BLaER1 treated with 17β-estradiol and CSF1 and Interleukin-3, amounts not matched to agents 10 nM and 100 nM (cell line): ENCODE measurements around the gene PRRC2C.

ENCODE experiments used
- H3K27ac ChIP-seq, 11 experiments: shearing (Covaris generic); formaldehyde crosslinking; 2 replicates each; pipeline ENCODE4 v1.8.1; 2022
- H3K27me3 ChIP-seq, 11 experiments: shearing (Covaris generic); formaldehyde crosslinking; 2 replicates each; pipeline ENCODE4 v1.8.1; 2022
- H3K36me3 ChIP-seq, 11 experiments: shearing (Covaris generic); formaldehyde crosslinking; 2 replicates each; pipeline ENCODE4 v1.8.1; 2022
- H3K4me1 ChIP-seq, 10 experiments: shearing (Covaris generic); formaldehyde crosslinking; 2 replicates each; pipeline ENCODE4 v1.8.1; 2022
- H3K4me2 ChIP-seq, 11 experiments: shearing (Covaris generic); formaldehyde crosslinking; 2 replicates each; pipeline ENCODE4 v1.8.1; 2022
- H3K4me3 ChIP-seq, 10 experiments: shearing (Covaris generic); formaldehyde crosslinking; 2 replicates each; pipeline ENCODE4 v1.8.1; 2022
- H3K9ac ChIP-seq, 11 experiments: shearing (Covaris generic); formaldehyde crosslinking; 2 replicates each; pipeline ENCODE4 v1.8.1; 2022
- H3K9me3 ChIP-seq, 11 experiments: shearing (Covaris generic); formaldehyde crosslinking; replicated peaks in 1 of 11; 2 replicates each; pipeline ENCODE4 v1.8.1; 2022
- H4K20me1 ChIP-seq, 11 experiments: shearing (Covaris generic); formaldehyde crosslinking; 2 replicates each; pipeline ENCODE4 v1.8.1; 2022
- Cebpa-rat ChIP-seq, 11 experiments: shearing (Covaris generic); IDR thresholded peaks; 2 replicates each; pipeline ENCODE4 v1.8.1; 2022

Gene PRRC2C

GRCh38 chr1:171623651-171624331, 138.5 kb downstream of the PRRC2C start:
- Histone ChIP-seq H3K9ac (no peak overlapping the region), H4K20me1 (no peaks in the 10 kb centered on the region), H3K4me2 (no peak overlapping the region), H3K9me3 (no peaks in the 10 kb centered on the region), H3K27me3 (no peaks in the 10 kb centered on the region), H3K27ac (no peak overlapping the region), H3K4me3 (no peak overlapping the region), H3K36me3 (no peaks in the 10 kb centered on the region), H3K4me1 (0 out of 20 replicates have a peak, but pooled peaks cover 0 to 4% (median 0%) of the 10 kb centered on the region in 10 experiments)
- TF ChIP-seq Cebpa-rat (IDR thresholded peaks at IDR 0.05): no peak

- Histone ChIP-seq H3K4me1 (0 out of 20 replicates have a peak, but pooled peaks cover 0 to 4% (median 0%) of the 10 kb centered on the region in 10 experiments), H3K27ac (no peak overlapping the region), H3K4me2 (no peak overlapping the region)
Observed at GRCh38 chr1:171625225-171625624, 139.9 kb downstream of the PRRC2C start.

GRCh38 chr1:171627020-171627419, 141.7 kb downstream of the PRRC2C start:
- no peaks in the 10 kb centered on the region for H4K20me1 ChIP-seq
- H3K4me2 ChIP-seq: no peak overlapping the region
- no peak overlapping the region for H3K27ac ChIP-seq
- 0 out of 20 replicates have a peak, but pooled peaks cover 0 to 4% (median 0%) of the 10 kb centered on the region in 10 experiments for H3K4me1 ChIP-seq
- no peaks in the 10 kb centered on the region for H3K36me3 ChIP-seq
- H3K4me3 ChIP-seq: no peak overlapping the region
- H3K27me3 ChIP-seq: no peaks in the 10 kb centered on the region
- H3K9ac ChIP-seq: no peak overlapping the region
- no peak for TF ChIP-seq Cebpa-rat (IDR thresholded peaks at IDR 0.05)
- H3K9me3 ChIP-seq: no peaks in the 10 kb centered on the region

More at GRCh38 chr1:171625225-171625624, 139.9 kb downstream of the PRRC2C start:
- Histone ChIP-seq H3K36me3 (no peaks in the 10 kb centered on the region), H3K9ac (no peak overlapping the region), H3K4me3 (no peak overlapping the region), H3K9me3 (no peaks in the 10 kb centered on the region), H4K20me1 (no peaks in the 10 kb centered on the region), H3K27me3 (no peaks in the 10 kb centered on the region)
- TF ChIP-seq Cebpa-rat (IDR thresholded peaks at IDR 0.05): no peak

GRCh38 chr1:171628225-171628624, 142.9 kb downstream of the PRRC2C start:
- Histone ChIP-seq H3K27ac (no peak overlapping the region), H3K9ac (no peak overlapping the region), H3K4me3 (no peak overlapping the region), H3K27me3 (no peaks in the 10 kb centered on the region), H3K9me3 (no peaks in the 10 kb centered on the region), H3K36me3 (no peaks in the 10 kb centered on the region), H3K4me2 (no peak overlapping the region), H3K4me1 (0 out of 20 replicates have a peak, but pooled peaks cover 0 to 4% (median 0%) of the 10 kb centered on the region in 10 experiments), H4K20me1 (no peaks in the 10 kb centered on the region)
- TF ChIP-seq Cebpa-rat (IDR thresholded peaks at IDR 0.05): no peak

GRCh38 chr1:171635661-171636060, 150.3 kb downstream of the PRRC2C start:
- no peaks in the 10 kb centered on the region for H3K27me3 ChIP-seq
- TF ChIP-seq Cebpa-rat (IDR thresholded peaks at IDR 0.05): no peak
- no peak overlapping the region for H3K4me2 ChIP-seq
- no peaks in the 10 kb centered on the region; a peak in 1 of 20 replicates for H3K4me1 ChIP-seq
- H3K27ac ChIP-seq: no peak overlapping the region
- no peaks in the 10 kb centered on the region for H3K9me3 ChIP-seq
- H4K20me1 ChIP-seq: no peaks in the 10 kb centered on the region
- H3K4me3 ChIP-seq: no peak overlapping the region
- no peak overlapping the region for H3K9ac ChIP-seq
- no peaks in the 10 kb centered on the region for H3K36me3 ChIP-seq

GRCh38 chr1:171636141-171636540, 150.8 kb downstream of the PRRC2C start:
- H3K36me3 ChIP-seq: no peaks in the 10 kb centered on the region
- no peak overlapping the region for H3K9ac ChIP-seq
- H3K27me3 ChIP-seq: no peaks in the 10 kb centered on the region
- H3K4me2 ChIP-seq: no peak overlapping the region
- H4K20me1 ChIP-seq: no peaks in the 10 kb centered on the region
- no peak overlapping the region for H3K27ac ChIP-seq
- H3K4me3 ChIP-seq: no peak overlapping the region
- no peak for TF ChIP-seq Cebpa-rat (IDR thresholded peaks at IDR 0.05)
- H3K9me3 ChIP-seq: no peaks in the 10 kb centered on the region
- H3K4me1 ChIP-seq: peaks cover 0 to 3% (median 0%) of the 10 kb centered on the region in 10 experiments; a peak in 5 of 20 replicates

- H3K36me3 ChIP-seq: no peaks in the 10 kb centered on the region
- no peak for TF ChIP-seq Cebpa-rat (IDR thresholded peaks at IDR 0.05)
- H3K9me3 ChIP-seq: no peaks in the 10 kb centered on the region
- H4K20me1 ChIP-seq: no peaks in the 10 kb centered on the region
- H3K9ac ChIP-seq: no peak overlapping the region
- no peaks in the 10 kb centered on the region for H3K27me3 ChIP-seq
- peaks cover 0 to 13% (median 6%) of the 10 kb centered on the region in 10 experiments; a peak in 10 of 20 replicates for H3K4me1 ChIP-seq
- no peak overlapping the region for H3K4me2 ChIP-seq
- no peak overlapping the region for H3K4me3 ChIP-seq
- H3K27ac ChIP-seq: no peak overlapping the region
Observed at GRCh38 chr1:171637928-171638576, 152.7 kb downstream of the PRRC2C start.

GRCh38 chr1:171640225-171640624, 154.9 kb downstream of the PRRC2C start:
- TF ChIP-seq Cebpa-rat (IDR thresholded peaks at IDR 0.05): no peak
- H3K9me3 ChIP-seq: no peaks in the 10 kb centered on the region
- no peak overlapping the region for H3K4me3 ChIP-seq
- no peaks in the 10 kb centered on the region for H3K27me3 ChIP-seq
- H3K36me3 ChIP-seq: no peaks in the 10 kb centered on the region
- H3K4me1 ChIP-seq: peaks cover 0 to 17% (median 6%) of the 10 kb centered on the region in 10 experiments; a peak in 10 of 20 replicates
- H4K20me1 ChIP-seq: no peaks in the 10 kb centered on the region
- no peak overlapping the region for H3K4me2 ChIP-seq
- no peak overlapping the region for H3K9ac ChIP-seq
- no peak overlapping the region for H3K27ac ChIP-seq

GRCh38 chr1:171641076-171641864, 155.9 kb downstream of the PRRC2C start:
- no peak overlapping the region for H3K27ac ChIP-seq
- TF ChIP-seq Cebpa-rat (IDR thresholded peaks at IDR 0.05): no peak
- H3K36me3 ChIP-seq: no peaks in the 10 kb centered on the region
- no peak overlapping the region for H3K4me3 ChIP-seq
- H3K27me3 ChIP-seq: no peaks in the 10 kb centered on the region
- peaks cover 0 to 18% (median 6%) of the 10 kb centered on the region in 10 experiments; a peak in 10 of 20 replicates for H3K4me1 ChIP-seq
- peak overlapping the region in 8 of 11 experiments; percentile 3 to 48 (median 22); a peak in 7 of 22 replicates for H3K4me2 ChIP-seq
- no peaks in the 10 kb centered on the region for H4K20me1 ChIP-seq
- no peaks in the 10 kb centered on the region for H3K9me3 ChIP-seq
- peak overlapping the region in 2 of 11 experiments; percentile 21 to 23; a peak in 3 of 22 replicates for H3K9ac ChIP-seq
